Keratinocyte (primary cell): ENCODE measurements around the gene NEU2. TPM values are rescaled to one million over a fixed set of nuclear protein-coding genes. Genes with fewer than 3 reads are reported as not detected.

ENCODE experiments used
- DNase-seq: peaks from one replicate; pipeline ENCODE4 v3.0.0-alpha.2; 2011; ENCODE audit warnings: low read depth, missing footprints, low spot score
- FAIRE-seq: peaks from 2 replicates; lab custom pipeline; 2011; peaks lifted over from hg19 to GRCh38; lab: Jason Lieb, UNC
- H2AFZ ChIP-seq: 2 replicates; pipeline ENCODE4 v1.6.0; 2012; ENCODE audit warnings: low read length, control low read depth, inconsistent platforms; ENCODE audit not compliant: control insufficient read depth
- H3K27ac ChIP-seq: 2 replicates; pipeline ENCODE4 v1.5.1; 2011; ENCODE audit warnings: low read length; ENCODE audit not compliant: control insufficient read depth, insufficient read depth
- H3K27me3 ChIP-seq: 3 replicates; pipeline ENCODE4 v1.6.0; 2011; ENCODE audit warnings: low read length; ENCODE audit not compliant: control insufficient read depth, insufficient read depth; ENCODE audit errors: extremely low read depth
- H3K36me3 ChIP-seq, 2 experiments: 2 replicates in 1 of 2; 3 replicates in 1 of 2; pipeline ENCODE4 v1.5.1; 2011; ENCODE audit warnings: low read length in 2 of 2, mild to moderate bottlenecking in 1 of 2; ENCODE audit not compliant: control insufficient read depth in 2 of 2, insufficient read depth in 2 of 2; ENCODE audit errors: extremely low read depth in 1 of 2
- H3K4me1 ChIP-seq: 3 replicates; pipeline ENCODE4 v1.5.1; 2011; ENCODE audit warnings: low read length; ENCODE audit not compliant: control insufficient read depth, insufficient read depth; ENCODE audit errors: extremely low read depth
- H3K4me2 ChIP-seq: 3 replicates; pipeline ENCODE4 v1.6.0; 2011; ENCODE audit warnings: low read depth, low read length; ENCODE audit not compliant: control insufficient read depth, insufficient read depth; ENCODE audit errors: extremely low read depth
- H3K4me3 ChIP-seq, 3 experiments: fragments of 200-600 bp in 1 of 3; sonication (generic) in 1 of 3; 2 replicates in 2 of 3; 3 replicates in 1 of 3; pipeline ENCODE4 v1.5.1; 2011 to 2016; ENCODE audit warnings: low read length in 3 of 3, mild to moderate bottlenecking in 3 of 3, control low read depth in 2 of 3, inconsistent platforms in 1 of 3, low read depth in 1 of 3, mixed read lengths in 1 of 3, mixed run types in 1 of 3, moderate library complexity in 1 of 3; ENCODE audit not compliant: control insufficient read depth in 2 of 3, insufficient read depth in 2 of 3; ENCODE audit errors: extremely low read depth in 1 of 3
- H3K79me2 ChIP-seq: 2 replicates; pipeline ENCODE4 v1.6.0; 2012; ENCODE audit warnings: low read length; ENCODE audit not compliant: control insufficient read depth, insufficient read depth
- H3K9ac ChIP-seq: 3 replicates; pipeline ENCODE4 v1.6.0; 2011; ENCODE audit warnings: low read length; ENCODE audit not compliant: control insufficient read depth, insufficient read depth; ENCODE audit errors: extremely low read depth
- H3K9me1 ChIP-seq: 3 replicates; pipeline ENCODE4 v1.6.0; 2011; ENCODE audit warnings: low read length; ENCODE audit not compliant: control insufficient read depth, insufficient read depth; ENCODE audit errors: extremely low read depth
- H3K9me3 ChIP-seq: 2 replicates; pipeline ENCODE4 v1.5.1; 2012; ENCODE audit warnings: low read depth, low read length; ENCODE audit not compliant: control insufficient read depth
- H4K20me1 ChIP-seq: 3 replicates; pipeline ENCODE4 v1.6.0; 2011; ENCODE audit warnings: low read length; ENCODE audit not compliant: control insufficient read depth, insufficient read depth; ENCODE audit errors: extremely low read depth
- CTCF ChIP-seq, 3 experiments: IDR thresholded peaks in 1 of 3; conservative IDR thresholded peaks in 1 of 3; optimal IDR thresholded peaks in 1 of 3; 2 replicates in 2 of 3; 3 replicates in 1 of 3; pipeline versions ENCODE3 to v1.5.1; 2011; ENCODE audit warnings: low read length in 3 of 3, mild to moderate bottlenecking in 3 of 3, moderate library complexity in 2 of 3, control low read depth in 1 of 3, inconsistent platforms in 1 of 3; ENCODE audit not compliant: insufficient read depth in 2 of 3; ENCODE audit errors: extremely low read depth in 1 of 3
- EZH2 ChIP-seq: IDR thresholded peaks from one replicate; pipeline ENCODE4 v1.6.1; 2012; ENCODE audit warnings: inconsistent platforms, mild to moderate bottlenecking, low read length, moderate library complexity
- dilution Hi-C: fragments of 300-500 bp; cut with MboI; formaldehyde crosslinking; loops from one replicate; pipeline ENCODE4 v1.7.0; 2020; ENCODE audit warnings: low sequenced_read_pairs; ENCODE audit not compliant: extremely low pct_ligation_motif_present
- polyA plus RNA-seq, 5 experiments: library from polyadenylated mRNA; depleted of rRNA in 3 of 5; stranded (reverse) in 3 of 5; stranded (forward) in 1 of 5; unstranded in 1 of 5; fragments of >200 nt; gene quantifications; 1 replicate in 1 of 5; 2 replicates in 3 of 5; 3 replicates in 1 of 5; pipeline versions ENCODE4 v1.2.1 to v1.2.3, GENCODE V29; 2011 to 2012; ENCODE audit warnings: missing spikeins in 2 of 5, low read depth in 1 of 5, low replicate concordance in 1 of 5

Gene NEU2
- polyA plus RNA-seq, 1 donor (not counting 4 experiments of a cell fraction or from before 2014, with no cell fraction given): not detected

GRCh38 chr2:232986155-232986554 lies 46.3 kb upstream of the NEU2 start:
- H3K27me3 ChIP-seq: no peaks in the 10 kb centered on the region
- H3K4me3 ChIP-seq: no peak overlapping the region
- DNase-seq (no peak), FAIRE-seq (no peak)
- H2AFZ ChIP-seq: no peak overlapping the region
- no peak overlapping the region for H3K27ac ChIP-seq
- no peaks in the 10 kb centered on the region for H3K79me2 ChIP-seq
- H4K20me1 ChIP-seq: no peaks in the 10 kb centered on the region
- H3K9me3 ChIP-seq: no peaks in the 10 kb centered on the region
- H3K4me2 ChIP-seq: no peak overlapping the region
- no peaks in the 10 kb centered on the region for H3K36me3 ChIP-seq
- no peaks in the 10 kb centered on the region for H3K9me1 ChIP-seq
- no peak for TF ChIP-seq EZH2
- TF ChIP-seq CTCF (optimal IDR thresholded peaks at IDR 0.05 in 1 of 3, IDR thresholded peaks at IDR 0.05 in 1 of 3, conservative IDR thresholded peaks at IDR 0.05 in 1 of 3; ENCODE audit: extremely low read depth in 1 of 3, insufficient read depth in 2 of 3, low read length in 3 of 3): no peak
- peaks cover 24% of the 10 kb centered on the region for H3K4me1 ChIP-seq
- no peak overlapping the region for H3K9ac ChIP-seq
- dilution Hi-C loops: no loop called here

DNA sequence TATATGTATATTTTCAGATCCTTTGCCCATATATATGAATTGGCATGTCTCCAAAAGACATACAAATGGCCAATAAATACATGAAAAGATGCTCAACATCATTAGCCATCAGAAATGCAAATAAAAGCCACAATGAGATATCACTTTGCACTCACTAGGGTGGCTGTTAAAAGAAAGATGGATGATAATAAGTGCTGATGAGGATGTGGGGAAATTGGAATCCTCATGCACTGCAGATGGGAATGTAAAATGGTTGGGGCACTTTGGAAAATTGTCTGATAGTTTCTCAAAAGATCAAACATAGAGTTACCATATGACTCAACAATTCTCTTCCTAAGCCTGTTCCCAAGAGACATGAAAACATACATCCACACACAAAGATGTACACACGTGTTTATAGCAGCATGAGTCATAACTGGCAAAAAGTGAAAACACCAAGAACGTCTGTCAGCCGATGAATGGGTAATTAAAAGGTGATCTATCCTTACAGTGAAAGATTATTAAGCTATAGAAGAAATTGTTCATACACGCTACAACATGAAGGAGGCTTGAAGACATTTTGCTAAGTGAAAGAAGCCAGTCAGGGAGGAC lies 39.1 kb upstream of the NEU2 start:
- TF ChIP-seq EZH2: no peak
- TF ChIP-seq CTCF (optimal IDR thresholded peaks at IDR 0.05 in 1 of 3, IDR thresholded peaks at IDR 0.05 in 1 of 3, conservative IDR thresholded peaks at IDR 0.05 in 1 of 3; ENCODE audit: extremely low read depth in 1 of 3, insufficient read depth in 2 of 3, low read length in 3 of 3): no peak
- Histone ChIP-seq H4K20me1 (no peaks in the 10 kb centered on the region), H3K36me3 (no peaks in the 10 kb centered on the region), H3K4me1 (peaks cover 11% of the 10 kb centered on the region), H2AFZ (peak overlapping the region; percentile 29), H3K27ac (peak overlapping the region; percentile 8), H3K4me3 (no peak overlapping the region), H3K9me1 (no peaks in the 10 kb centered on the region), H3K9me3 (no peaks in the 10 kb centered on the region), H3K79me2 (no peaks in the 10 kb centered on the region), H3K27me3 (no peaks in the 10 kb centered on the region), H3K4me2 (peak overlapping the region; percentile 23), H3K9ac (no peak overlapping the region)
- DNase-seq: peak; percentile 52
- dilution Hi-C loops: no loop called here
- FAIRE-seq: peak; percentile 39
